Measurements from ENCODE around the gene SAMD8.
"Not testable (repeated sequence)": the region's sequence is repeated elsewhere in the genome, so short reads cannot be mapped to it uniquely, and the experiment has no call there.

SAMD8 gene

GRCh38 chr10:75111907-75112679 is 637 bp downstream of the SAMD8 start:
- no peaks in the 10 kb centered on the region for H3K9me3 ChIP-seq (ENCODE audit: control insufficient read depth, low read depth, low read length)
- H3K4me3 ChIP-seq (ENCODE audit: low read length), result peak overlapping the region; percentile 94
- H3K27me3 ChIP-seq (ENCODE audit: control insufficient read depth, insufficient read depth, low read length), result no peaks in the 10 kb centered on the region
- H3K27ac ChIP-seq (ENCODE audit: low read length), result peak overlapping the region; percentile 19
- peak overlapping the region; percentile 72 for H3K9ac ChIP-seq (ENCODE audit: low read length)
- H3K4me1 ChIP-seq (ENCODE audit: control insufficient read depth, low read depth, low read length), result peaks cover 6% of the 10 kb centered on the region
- no peaks in the 10 kb centered on the region for H3K36me3 ChIP-seq (ENCODE audit: control insufficient read depth, low read depth, low read length)

- H3K9ac ChIP-seq (ENCODE audit: low read length), result no peak overlapping the region
- no peaks in the 10 kb centered on the region for H3K36me3 ChIP-seq (ENCODE audit: control insufficient read depth, low read depth, low read length)
- no peak overlapping the region for H3K27ac ChIP-seq (ENCODE audit: low read length)
- H3K27me3 ChIP-seq (ENCODE audit: control insufficient read depth, insufficient read depth, low read length), result no peaks in the 10 kb centered on the region
- no peaks in the 10 kb centered on the region for H3K9me3 ChIP-seq (ENCODE audit: control insufficient read depth, low read depth, low read length)
- H3K4me1 ChIP-seq (ENCODE audit: control insufficient read depth, low read depth, low read length), result peaks cover 6% of the 10 kb centered on the region
- H3K4me3 ChIP-seq (ENCODE audit: low read length), result no peak overlapping the region
These were observed 3.7 kb downstream of the SAMD8 start for GRCh38 chr10:75115137-75115536.

GRCh38 chr10:75116941-75117775 is 5.7 kb downstream of the SAMD8 start:
- not testable (repeated sequence) for H3K36me3 ChIP-seq (ENCODE audit: control insufficient read depth, low read depth, low read length); H3K27ac ChIP-seq (ENCODE audit: low read length); H3K4me1 ChIP-seq (ENCODE audit: control insufficient read depth, low read depth, low read length); H3K4me3 ChIP-seq (ENCODE audit: low read length); H3K9me3 ChIP-seq (ENCODE audit: control insufficient read depth, low read depth, low read length); H3K9ac ChIP-seq (ENCODE audit: low read length); H3K27me3 ChIP-seq (ENCODE audit: control insufficient read depth, insufficient read depth, low read length)

- no peak overlapping the region for H3K4me3 ChIP-seq (ENCODE audit: low read length)
- peaks cover under 1% of the 10 kb centered on the region for H3K4me1 ChIP-seq (ENCODE audit: control insufficient read depth, low read depth, low read length)
- no peak overlapping the region for H3K27ac ChIP-seq (ENCODE audit: low read length)
These were observed 6.5 kb downstream of the SAMD8 start for GRCh38 chr10:75117995-75118394.

GRCh38 chr10:75119444-75120066 is 8.1 kb downstream of the SAMD8 start:
- H3K4me3 ChIP-seq (ENCODE audit: low read length); H3K4me1 ChIP-seq (ENCODE audit: control insufficient read depth, low read depth, low read length); H3K27ac ChIP-seq (ENCODE audit: low read length); H3K9ac ChIP-seq (ENCODE audit: low read length); H3K9me3 ChIP-seq (ENCODE audit: control insufficient read depth, low read depth, low read length); H3K36me3 ChIP-seq (ENCODE audit: control insufficient read depth, low read depth, low read length); H3K27me3 ChIP-seq (ENCODE audit: control insufficient read depth, insufficient read depth, low read length): not testable (repeated sequence)

More at GRCh38 chr10:75117995-75118394, 6.5 kb downstream of the SAMD8 start:
- no peak overlapping the region for H3K9ac ChIP-seq (ENCODE audit: low read length)
- H3K27me3 ChIP-seq (ENCODE audit: control insufficient read depth, insufficient read depth, low read length), result no peaks in the 10 kb centered on the region
- no peaks in the 10 kb centered on the region for H3K36me3 ChIP-seq (ENCODE audit: control insufficient read depth, low read depth, low read length)
- H3K9me3 ChIP-seq (ENCODE audit: control insufficient read depth, low read depth, low read length), result no peaks in the 10 kb centered on the region

GRCh38 chr10:75121322-75121721 is 9.9 kb downstream of the SAMD8 start:
- no peak overlapping the region for H3K27ac ChIP-seq (ENCODE audit: low read length)

GRCh38 chr10:75122505-75122904 is 11.0 kb downstream of the SAMD8 start:
- Histone ChIP-seq H3K9me3 (ENCODE audit: control insufficient read depth, low read depth, low read length) (no peaks in the 10 kb centered on the region), H3K27me3 (ENCODE audit: control insufficient read depth, insufficient read depth, low read length) (no peaks in the 10 kb centered on the region), H3K27ac (ENCODE audit: low read length) (no peak overlapping the region), H3K9ac (ENCODE audit: low read length) (no peak overlapping the region), H3K4me3 (ENCODE audit: low read length) (no peak overlapping the region), H3K4me1 (ENCODE audit: control insufficient read depth, low read depth, low read length) (peaks cover 2% of the 10 kb centered on the region), H3K36me3 (ENCODE audit: control insufficient read depth, low read depth, low read length) (no peaks in the 10 kb centered on the region)

More at GRCh38 chr10:75121322-75121721, 9.9 kb downstream of the SAMD8 start:
- Histone ChIP-seq H3K9me3 (ENCODE audit: control insufficient read depth, low read depth, low read length) (no peaks in the 10 kb centered on the region), H3K9ac (ENCODE audit: low read length) (no peak overlapping the region), H3K36me3 (ENCODE audit: control insufficient read depth, low read depth, low read length) (no peaks in the 10 kb centered on the region), H3K4me3 (ENCODE audit: low read length) (no peak overlapping the region), H3K4me1 (ENCODE audit: control insufficient read depth, low read depth, low read length) (no peaks in the 10 kb centered on the region), H3K27me3 (ENCODE audit: control insufficient read depth, insufficient read depth, low read length) (no peaks in the 10 kb centered on the region)

- Histone ChIP-seq H3K9me3 (ENCODE audit: control insufficient read depth, low read depth, low read length) (no peaks in the 10 kb centered on the region), H3K27me3 (ENCODE audit: control insufficient read depth, insufficient read depth, low read length) (no peaks in the 10 kb centered on the region), H3K9ac (ENCODE audit: low read length) (no peak overlapping the region), H3K36me3 (ENCODE audit: control insufficient read depth, low read depth, low read length) (no peaks in the 10 kb centered on the region), H3K4me3 (ENCODE audit: low read length) (no peak overlapping the region), H3K27ac (ENCODE audit: low read length) (no peak overlapping the region), H3K4me1 (ENCODE audit: control insufficient read depth, low read depth, low read length) (peaks cover 3% of the 10 kb centered on the region)
These were observed 11.7 kb downstream of the SAMD8 start for GRCh38 chr10:75123088-75123682.

- Histone ChIP-seq H3K27me3 (ENCODE audit: control insufficient read depth, insufficient read depth, low read length) (no peaks in the 10 kb centered on the region), H3K27ac (ENCODE audit: low read length) (no peak overlapping the region), H3K9ac (ENCODE audit: low read length) (no peak overlapping the region), H3K36me3 (ENCODE audit: control insufficient read depth, low read depth, low read length) (no peaks in the 10 kb centered on the region), H3K4me1 (ENCODE audit: control insufficient read depth, low read depth, low read length) (peaks cover 3% of the 10 kb centered on the region), H3K9me3 (ENCODE audit: control insufficient read depth, low read depth, low read length) (no peaks in the 10 kb centered on the region), H3K4me3 (ENCODE audit: low read length) (no peak overlapping the region)
These were observed 14.8 kb downstream of the SAMD8 start for GRCh38 chr10:75126277-75126676.

- no peak overlapping the region for H3K4me3 ChIP-seq (ENCODE audit: low read length)
- H3K4me1 ChIP-seq (ENCODE audit: control insufficient read depth, low read depth, low read length), result peaks cover 3% of the 10 kb centered on the region
- no peaks in the 10 kb centered on the region for H3K36me3 ChIP-seq (ENCODE audit: control insufficient read depth, low read depth, low read length)
- no peaks in the 10 kb centered on the region for H3K9me3 ChIP-seq (ENCODE audit: control insufficient read depth, low read depth, low read length)
- H3K27ac ChIP-seq (ENCODE audit: low read length), result no peak overlapping the region
- no peaks in the 10 kb centered on the region for H3K27me3 ChIP-seq (ENCODE audit: control insufficient read depth, insufficient read depth, low read length)
- H3K9ac ChIP-seq (ENCODE audit: low read length), result no peak overlapping the region
These were observed 16.0 kb downstream of the SAMD8 start for GRCh38 chr10:75127471-75127870.

- not testable (repeated sequence) for H3K9ac ChIP-seq (ENCODE audit: low read length); H3K36me3 ChIP-seq (ENCODE audit: control insufficient read depth, low read depth, low read length); H3K4me3 ChIP-seq (ENCODE audit: low read length); H3K27me3 ChIP-seq (ENCODE audit: control insufficient read depth, insufficient read depth, low read length); H3K4me1 ChIP-seq (ENCODE audit: control insufficient read depth, low read depth, low read length); H3K9me3 ChIP-seq (ENCODE audit: control insufficient read depth, low read depth, low read length); H3K27ac ChIP-seq (ENCODE audit: low read length)
These were observed 17.5 kb downstream of the SAMD8 start for GRCh38 chr10:75128985-75129384.

Data from iPS-18a (cell line).